NCI-H2081 (cell line): ENCODE data around the gene SAMD10.
"Not testable (repeated sequence)": the region's sequence is repeated elsewhere in the genome, so short reads cannot be mapped to it uniquely, and the experiment has no call there.

Experiments used
- DNase-seq, 2 experiments: peaks; one replicate each; lab custom pipeline; 2025; lab: John Stamatoyannopoulos, UW

Gene SAMD10

DNA sequence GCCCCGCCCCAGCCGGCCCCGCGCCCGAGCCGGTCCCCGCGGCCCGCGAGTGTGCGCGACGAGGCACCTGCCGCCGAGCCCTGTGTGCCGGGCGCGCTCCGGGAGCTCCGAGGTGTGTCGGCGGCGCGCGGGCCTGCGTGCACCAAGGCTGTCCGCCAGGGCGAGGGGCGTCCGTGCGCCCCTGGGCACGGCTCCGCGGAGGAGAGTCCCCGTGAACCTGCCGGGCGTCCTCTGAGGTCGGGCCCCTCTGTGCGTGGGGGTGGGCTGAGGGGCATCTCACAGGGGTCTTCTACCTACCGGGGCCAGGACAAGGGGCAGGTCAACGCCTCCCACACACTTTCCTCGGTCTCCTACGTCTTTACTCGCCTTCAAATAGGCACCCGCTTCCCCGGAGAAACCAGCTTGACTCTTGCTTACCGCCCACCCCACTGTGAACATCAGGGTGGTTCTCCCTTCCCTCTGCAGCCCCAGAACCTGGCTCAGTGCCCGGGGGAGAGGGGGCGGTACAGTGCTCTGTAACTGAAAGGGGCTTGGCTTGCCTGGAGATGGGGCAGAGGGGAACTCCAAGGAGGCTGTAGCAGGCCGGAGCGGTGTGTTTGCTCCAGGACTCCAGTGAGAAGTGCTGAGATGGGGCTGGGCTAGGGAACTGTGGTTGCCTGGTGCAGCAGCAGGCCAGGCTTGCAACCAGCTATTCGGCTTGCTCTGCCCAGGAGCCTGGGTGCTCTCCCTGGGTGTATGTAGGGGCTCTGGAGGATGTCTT lies at the start of gene SAMD10:
Gene SAMD10 (minus strand): TSS at position 86 of the 760 bp plus-strand sequence. CDS start 175 bp downstream, outside the sequence.
- peak; percentile 70 to 71 for DNase-seq

DNA sequence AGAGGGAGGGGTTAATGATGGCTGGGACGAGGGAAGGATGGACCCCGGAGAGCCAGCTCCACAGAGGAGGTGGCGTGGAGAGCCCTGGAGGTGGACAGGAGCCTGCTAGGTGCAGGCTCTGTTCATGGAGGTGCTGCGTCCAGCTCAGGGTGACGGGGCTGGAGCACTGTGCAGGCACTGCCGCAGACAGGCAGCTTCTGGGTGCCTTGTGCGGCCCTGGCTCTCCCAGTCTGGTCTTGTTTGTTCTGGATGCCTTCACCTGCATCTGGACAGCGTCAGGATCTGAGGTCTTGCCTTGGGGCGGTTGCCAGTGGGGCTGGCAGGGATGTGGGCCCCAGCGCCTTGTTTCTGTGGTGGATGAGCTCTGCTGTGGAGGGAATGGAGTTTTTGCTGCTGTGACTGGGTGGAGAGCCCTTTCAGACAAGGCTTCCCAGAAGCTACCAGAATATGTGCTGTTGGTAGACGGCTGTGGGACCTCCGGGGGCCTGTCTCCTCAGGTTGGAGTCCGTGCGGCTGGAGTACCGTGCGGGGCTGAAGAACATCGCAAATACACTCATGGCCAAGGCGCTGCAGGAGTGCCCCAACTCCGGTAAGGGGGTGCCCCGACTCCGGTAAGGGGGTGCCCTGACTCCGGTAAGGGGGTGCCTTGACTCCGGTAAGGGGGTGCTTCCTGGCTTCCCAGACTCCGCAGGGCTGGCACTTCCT lies 48.7 kb upstream of the SAMD10 start:
- no peak for DNase-seq

DNA sequence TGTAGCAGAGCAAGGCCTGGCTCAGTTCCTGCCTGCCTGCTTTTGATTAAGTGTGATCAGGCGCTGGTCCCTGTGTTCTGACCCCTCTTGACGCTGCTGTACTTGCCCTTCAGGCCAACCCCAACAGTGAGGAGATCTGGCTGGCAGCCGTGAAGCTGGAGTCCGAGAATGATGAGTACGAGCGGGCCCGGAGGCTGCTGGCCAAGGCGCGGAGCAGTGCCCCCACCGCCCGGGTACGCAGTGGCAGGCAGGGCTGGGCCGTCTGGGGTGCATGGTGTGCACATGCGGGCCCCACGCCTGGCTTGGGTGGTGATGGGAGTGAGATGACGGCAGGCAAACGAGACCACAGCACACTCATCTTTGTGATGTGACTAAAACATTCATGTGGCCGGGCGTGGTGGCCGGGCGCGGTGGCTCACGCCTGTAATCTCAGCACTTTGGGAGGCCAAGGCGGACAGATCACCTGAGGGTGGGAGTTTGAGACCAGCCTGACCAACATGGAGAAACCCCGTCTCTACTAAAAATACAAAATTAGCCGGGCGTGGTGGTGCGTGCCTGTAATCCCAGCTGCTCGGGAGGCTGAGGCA lies 46.5 kb upstream of the SAMD10 start:
- no peak for DNase-seq

- no peak for DNase-seq
Observed at GRCh38 chr20:64025101-64025825, 45.8 kb upstream of the SAMD10 start.

- DNase-seq = no peak
Observed at GRCh38 chr20:64024141-64024990, 44.9 kb upstream of the SAMD10 start.

DNA sequence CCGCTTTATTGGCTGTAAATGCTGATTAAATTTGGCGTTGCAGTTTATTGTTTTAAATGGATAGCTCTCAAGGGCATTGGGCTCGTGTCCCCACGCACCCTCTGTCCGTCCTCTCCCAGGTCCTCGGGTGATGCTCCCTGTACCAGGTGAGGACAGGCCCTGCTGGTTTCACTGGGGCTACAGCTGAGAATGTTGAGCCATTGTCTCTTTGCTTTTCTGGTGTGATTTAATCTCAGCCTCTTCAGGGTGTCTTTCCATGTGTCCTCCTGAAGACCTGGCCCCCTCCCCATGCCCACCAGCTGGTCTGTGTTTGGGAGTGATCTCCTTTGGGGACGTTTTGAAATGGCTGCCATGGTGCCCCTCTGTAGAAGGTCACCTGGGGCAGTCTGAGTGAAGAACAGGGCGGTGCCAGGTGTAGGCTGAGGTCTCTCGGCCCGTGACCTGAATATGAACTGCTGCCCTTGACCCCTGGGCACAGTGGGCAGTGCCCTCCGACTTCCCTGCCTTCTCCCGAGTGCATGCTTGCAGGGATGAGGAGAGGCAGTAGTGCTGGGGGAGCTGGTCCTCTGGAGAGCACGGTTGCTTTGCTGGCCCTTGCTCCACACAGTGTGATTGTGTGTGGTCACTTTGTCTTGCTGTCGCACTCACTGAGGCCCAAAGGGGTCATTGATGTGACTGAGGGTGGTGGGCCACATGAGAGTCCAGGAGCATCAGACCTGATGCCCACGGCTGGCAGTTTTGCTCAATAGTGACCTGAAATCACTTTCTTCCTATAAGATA lies 44.1 kb upstream of the SAMD10 start:
- DNase-seq = no peak

- DNase-seq = no peak
Observed at GRCh38 chr20:64022671-64023360, 43.4 kb upstream of the SAMD10 start.

DNA sequence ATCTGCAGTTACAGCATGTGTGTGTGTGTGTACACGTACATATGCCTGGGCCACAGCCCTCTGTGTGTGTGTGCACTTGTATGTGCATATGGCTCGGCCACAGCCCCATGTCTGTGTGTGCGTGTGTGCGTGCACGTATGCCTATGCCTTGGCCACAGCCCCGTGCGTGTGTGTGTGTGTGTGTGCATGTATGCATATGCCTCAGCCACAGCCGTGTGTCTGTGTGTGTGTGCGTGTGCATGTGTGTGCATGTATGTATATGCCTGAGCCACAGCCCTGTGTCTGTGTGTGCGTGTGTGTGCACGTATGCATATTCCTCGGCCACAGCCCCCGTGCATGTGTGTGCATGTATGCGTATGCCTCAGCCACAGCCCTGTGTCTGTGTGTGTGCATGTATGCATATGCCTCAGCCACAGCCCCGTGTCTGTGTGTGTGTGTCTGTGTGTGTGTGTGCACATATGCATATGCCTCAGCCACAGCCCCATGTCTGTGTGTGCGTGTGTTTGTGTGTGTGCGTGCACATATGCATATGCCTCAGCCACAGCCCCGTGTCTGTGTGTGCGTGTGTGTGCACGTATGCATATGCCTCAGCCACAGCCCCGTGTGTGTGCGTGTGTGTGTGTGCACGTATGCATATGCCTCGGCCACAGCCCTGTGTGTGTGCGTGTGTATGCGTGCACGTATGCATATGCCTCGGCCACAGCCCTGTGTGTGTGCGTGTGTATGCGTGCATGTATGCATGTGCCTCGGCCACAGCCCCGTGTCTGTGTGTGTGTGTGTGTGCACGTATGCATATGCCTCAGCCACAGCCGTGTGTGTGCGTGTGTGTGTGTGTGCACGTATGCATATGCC lies 41.9 kb upstream of the SAMD10 start:
- DNase-seq = no peak

- no peak for DNase-seq
Observed at GRCh38 chr20:64015635-64016034, 36.2 kb upstream of the SAMD10 start.

- DNase-seq = not testable (repeated sequence)
Observed at GRCh38 chr20:64012385-64013154, 33.1 kb upstream of the SAMD10 start.

DNA sequence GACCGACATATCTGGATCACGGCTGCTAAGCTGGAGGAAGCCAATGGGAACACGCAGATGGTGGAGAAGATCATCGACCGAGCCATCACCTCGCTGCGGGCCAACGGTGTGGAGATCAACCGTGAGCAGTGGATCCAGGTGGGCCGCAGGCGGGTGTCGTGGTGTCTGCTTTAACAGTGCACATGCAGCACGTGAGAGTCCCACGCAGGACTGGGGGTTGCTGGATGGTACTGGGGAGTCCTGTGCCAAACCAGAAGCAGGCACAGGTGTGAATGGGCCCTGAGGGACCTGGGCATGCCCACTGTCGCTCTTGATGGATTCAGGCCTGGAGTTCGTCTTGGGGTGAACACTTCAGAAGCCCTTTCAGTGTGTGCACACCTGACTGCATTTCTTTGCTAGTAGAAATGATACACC lies 31.9 kb upstream of the SAMD10 start:
- no peak for DNase-seq

GRCh38 chr20:64010711-64011237 lies 31.3 kb upstream of the SAMD10 start:
- no peak for DNase-seq

- DNase-seq = no peak
Observed at GRCh38 chr20:64009811-64010387, 30.5 kb upstream of the SAMD10 start.

DNA sequence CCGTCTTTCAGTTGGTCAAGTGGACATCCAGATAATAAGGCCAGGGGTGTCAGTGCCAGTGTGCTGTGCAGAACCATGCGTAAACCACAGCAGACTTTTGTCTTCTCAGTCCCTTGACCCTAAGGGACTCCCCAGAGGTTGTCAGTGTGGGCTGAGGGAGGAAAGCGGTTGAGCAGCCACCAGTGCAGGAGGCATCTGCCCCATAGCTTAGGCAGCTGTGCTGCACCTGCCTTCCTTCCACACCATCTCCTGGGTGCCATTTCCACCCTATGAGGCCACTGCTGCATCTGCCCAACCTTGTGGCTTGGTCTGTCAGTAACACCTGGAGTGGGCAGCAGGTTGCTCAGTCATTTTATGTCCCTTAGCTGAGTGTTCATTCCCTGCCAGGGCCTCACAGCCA lies 27.5 kb upstream of the SAMD10 start:
- peak; percentile 10 to 51 for DNase-seq

DNA sequence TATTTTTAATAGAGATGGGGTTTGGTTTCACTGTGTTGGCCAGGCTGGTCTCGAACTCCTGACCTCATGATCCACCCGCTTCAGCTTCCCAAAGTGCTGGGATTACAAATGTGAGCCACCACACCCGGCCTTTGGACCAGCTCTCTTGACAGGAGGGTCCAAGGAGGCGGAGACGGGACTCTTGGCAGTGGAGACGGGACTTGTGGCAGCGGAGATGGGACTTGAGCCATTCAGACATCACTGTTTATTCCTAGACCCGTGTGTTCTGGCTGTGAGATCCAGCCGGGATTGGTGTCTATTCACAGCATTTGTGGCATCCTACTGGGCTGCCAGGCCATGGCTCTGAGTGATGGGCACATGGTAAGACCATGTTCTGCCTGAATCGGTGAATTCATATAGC lies 27.0 kb upstream of the SAMD10 start:
- no peak for DNase-seq

DNA sequence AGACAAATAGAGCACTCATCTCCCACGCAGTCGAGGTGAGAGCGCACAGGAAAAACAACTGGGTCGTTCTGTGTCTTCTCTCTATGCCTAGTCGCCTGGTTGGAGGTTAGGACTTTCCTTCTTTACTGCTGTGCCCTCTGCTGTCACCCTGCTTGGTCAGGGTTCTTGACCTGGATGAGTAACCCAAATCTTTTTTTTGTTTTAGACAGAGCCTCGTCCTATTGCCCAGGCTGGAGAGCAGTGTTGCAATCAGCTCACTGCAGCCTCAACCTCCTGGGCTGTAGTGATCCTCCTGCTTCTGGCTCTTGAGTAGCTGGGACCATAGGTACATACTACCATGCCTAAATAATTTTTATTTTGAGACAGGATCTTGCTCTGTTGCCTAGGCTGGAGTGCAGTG lies 26.0 kb upstream of the SAMD10 start:
- no peak for DNase-seq

GRCh38 chr20:64003960-64004725 lies 24.7 kb upstream of the SAMD10 start:
- peak in 1 of 2 experiments; percentile 10 for DNase-seq
